Neural cell (in vitro differentiated cells): ENCODE measurements around the gene PCLAF. TPM values are rescaled to one million over a fixed set of nuclear protein-coding genes. Genes with fewer than 3 reads are reported as not detected.
"Not testable (repeated sequence)": the region's sequence is repeated elsewhere in the genome, so short reads cannot be mapped to it uniquely, and the experiment has no call there.

Source experiments
- H2AFZ ChIP-seq: fragments of 200-600, 300-800 bp; sonication (generic), shearing (Covaris generic); 2 replicates; pipeline ENCODE4 v1.6.0; 2014; ENCODE audit warnings: low read depth, mild to moderate bottlenecking, antibody characterized with exemption, low read length, moderate library complexity
- H3F3A ChIP-seq: fragments of 200-600 bp; shearing (Covaris generic); 2 replicates; pipeline ENCODE4 v1.6.1; 2016; ENCODE audit warnings: mild to moderate bottlenecking, moderate library complexity, mixed read lengths, antibody characterized with exemption, low read length; ENCODE audit not compliant: insufficient read depth, poor library complexity, severe bottlenecking
- H3K27ac ChIP-seq: fragments of 200-600, 300-800 bp; sonication (generic), shearing (Covaris generic); 2 replicates; pipeline ENCODE4 v1.5.1; 2014; ENCODE audit warnings: mild to moderate bottlenecking, low read length, moderate library complexity
- H3K27me3 ChIP-seq: fragments of 300-800, 200-600 bp; sonication (generic), shearing (Covaris generic); 2 replicates; pipeline ENCODE4 v1.6.0; 2014; ENCODE audit warnings: mild to moderate bottlenecking, low read depth, low read length, moderate library complexity; ENCODE audit not compliant: insufficient read depth
- H3K36me3 ChIP-seq: fragments of 300-800, 200-600 bp; sonication (generic), shearing (Covaris generic); 2 replicates; pipeline ENCODE4 v1.5.1; 2014; ENCODE audit warnings: mild to moderate bottlenecking, antibody characterized with exemption, low read length, moderate library complexity; ENCODE audit not compliant: insufficient read depth
- H3K4me2 ChIP-seq: fragments of 300-800, 200-600 bp; sonication (generic), shearing (Covaris generic); 2 replicates; pipeline ENCODE4 v1.6.0; 2014; ENCODE audit warnings: mild to moderate bottlenecking, low read length
- H3K4me3 ChIP-seq: fragments of 300-800, 200-600 bp; sonication (generic), shearing (Covaris generic); 2 replicates; pipeline ENCODE4 v1.5.1; 2014; ENCODE audit warnings: mild to moderate bottlenecking, low read length, moderate library complexity
- H3K79me2 ChIP-seq: fragments of 200-600 bp; shearing (Covaris generic); replicated peaks from 2 replicates; pipeline ENCODE4 v1.6.0; 2014; ENCODE audit warnings: mild to moderate bottlenecking, low read length, moderate library complexity; ENCODE audit not compliant: insufficient read depth
- H3K9ac ChIP-seq: fragments of 300-800, 200-600 bp; sonication (generic), shearing (Covaris generic); 2 replicates; pipeline ENCODE4 v1.6.1; 2016; ENCODE audit warnings: mild to moderate bottlenecking, low read length, mixed read lengths
- H3K9me2 ChIP-seq: fragments of 200-600 bp; shearing (Covaris generic); 2 replicates; pipeline ENCODE4 v1.6.1; 2016; ENCODE audit warnings: mild to moderate bottlenecking, low read length, mixed read lengths; ENCODE audit not compliant: insufficient read depth
- H3K9me3 ChIP-seq: fragments of 200-600, 300-800 bp; sonication (generic), shearing (Covaris generic); 2 replicates; pipeline ENCODE4 v1.6.1; 2016; ENCODE audit warnings: mild to moderate bottlenecking, mixed run types, low read length, moderate library complexity, mixed read lengths
- H4K20me1 ChIP-seq: fragments of 200-600 bp; shearing (Covaris generic); 2 replicates; pipeline ENCODE4 v1.6.1; 2016; ENCODE audit warnings: mild to moderate bottlenecking, mixed run types; ENCODE audit not compliant: insufficient read depth
- EP300 ChIP-seq: fragments of 450-650 bp; conservative IDR thresholded peaks from 2 replicates; pipeline ENCODE4 v1.6.1; 2014; ENCODE audit warnings: antibody characterized with exemption, mild to moderate bottlenecking, moderate library complexity; ENCODE audit not compliant: poor library complexity, severe bottlenecking
- EZH2 ChIP-seq: fragments of 200-600, 300-800 bp; shearing (Covaris generic), sonication (generic); IDR thresholded peaks from 2 replicates; pipeline ENCODE4 v1.6.1; 2014; ENCODE audit warnings: antibody characterized with exemption, low read length, borderline replicate concordance, mild to moderate bottlenecking; ENCODE audit not compliant: insufficient read depth, poor library complexity, severe bottlenecking
- MXI1 ChIP-seq: fragments of 450-650 bp; conservative IDR thresholded peaks from 2 replicates; pipeline ENCODE4 v1.6.1; 2014; ENCODE audit warnings: antibody characterized with exemption, mild to moderate bottlenecking; ENCODE audit not compliant: poor library complexity, severe bottlenecking
- POLR2AphosphoS5 ChIP-seq: IDR thresholded peaks from 2 replicates; pipeline ENCODE4 v1.6.1; 2012
- RAD21 ChIP-seq: fragments of 450-650 bp; conservative IDR thresholded peaks from 2 replicates; pipeline ENCODE4 v1.6.1; 2014; ENCODE audit warnings: antibody characterized with exemption, mild to moderate bottlenecking, moderate library complexity
- SMC3 ChIP-seq: fragments of 450-650 bp; conservative IDR thresholded peaks from 2 replicates; pipeline ENCODE4 v1.6.1; 2014; ENCODE audit warnings: antibody characterized with exemption, mild to moderate bottlenecking, moderate library complexity; ENCODE audit not compliant: poor library complexity
- TAF1 ChIP-seq: IDR thresholded peaks from 2 replicates; pipeline ENCODE4 v1.6.1; 2012; ENCODE audit warnings: low read depth
- polyA plus RNA-seq: library from polyadenylated mRNA; depleted of rRNA; stranded (reverse); fragments of >200 nt; gene quantifications from 2 replicates; pipeline ENCODE4 v1.2.3, GENCODE V29; 2014
- TF ChIP-seq, protein P1 (sequence below): fragments of 450-650 bp; IDR thresholded peaks from 2 replicates; pipeline ENCODE4 v1.5.1; 2014; ENCODE audit warnings: antibody characterized with exemption, mild to moderate bottlenecking, moderate library complexity; ENCODE audit not compliant: poor library complexity, severe bottlenecking
- TF ChIP-seq, protein P2 (sequence below): IDR thresholded peaks from 2 replicates; pipeline ENCODE4 v1.6.1; 2012; ENCODE audit warnings: borderline replicate concordance

PCLAF gene
- polyA plus RNA-seq, 1 donor from 2014 or later: 10.8 TPM

DNA sequence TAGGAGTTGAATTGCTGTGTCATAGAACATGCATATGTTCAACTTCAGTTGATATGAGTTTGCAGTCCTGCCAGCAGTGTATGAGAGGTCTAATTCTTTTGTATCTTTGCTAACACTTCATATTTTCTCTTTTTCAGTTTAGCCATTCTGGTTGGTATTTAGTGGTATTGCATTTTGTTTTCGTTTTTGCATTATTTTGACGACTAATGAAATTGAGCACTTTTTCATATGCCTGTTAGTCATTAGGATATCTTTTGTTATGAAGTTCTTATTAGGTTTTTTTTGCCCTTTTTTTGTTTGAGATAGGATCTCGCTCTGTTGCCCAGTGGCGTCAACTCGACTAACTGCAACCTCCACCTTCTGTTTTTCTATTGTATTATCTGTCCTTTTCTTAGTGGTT is 15.5 kb upstream of the PCLAF start:
- Histone ChIP-seq H3K4me2 (no peak overlapping the region), H3K4me3 (no peak overlapping the region), H3K9ac (no peak overlapping the region), H4K20me1 (no peaks in the 10 kb centered on the region), H3K9me3 (no peaks in the 10 kb centered on the region), H3F3A (no peaks in the 10 kb centered on the region), H3K9me2 (no peaks in the 10 kb centered on the region), H3K27ac (no peak overlapping the region), H3K79me2 (no peaks in the 10 kb centered on the region), H3K36me3 (peaks cover 10% of the 10 kb centered on the region), H2AFZ (no peak overlapping the region), H3K27me3 (no peaks in the 10 kb centered on the region)
- TF ChIP-seq EZH2 (no peak), RAD21 (no peak), MXI1 (no peak), TAF1 (no peak), SMC3 (no peak), EP300 (no peak), POLR2AphosphoS5 (no peak)
- TF ChIP-seq, protein P1, sequence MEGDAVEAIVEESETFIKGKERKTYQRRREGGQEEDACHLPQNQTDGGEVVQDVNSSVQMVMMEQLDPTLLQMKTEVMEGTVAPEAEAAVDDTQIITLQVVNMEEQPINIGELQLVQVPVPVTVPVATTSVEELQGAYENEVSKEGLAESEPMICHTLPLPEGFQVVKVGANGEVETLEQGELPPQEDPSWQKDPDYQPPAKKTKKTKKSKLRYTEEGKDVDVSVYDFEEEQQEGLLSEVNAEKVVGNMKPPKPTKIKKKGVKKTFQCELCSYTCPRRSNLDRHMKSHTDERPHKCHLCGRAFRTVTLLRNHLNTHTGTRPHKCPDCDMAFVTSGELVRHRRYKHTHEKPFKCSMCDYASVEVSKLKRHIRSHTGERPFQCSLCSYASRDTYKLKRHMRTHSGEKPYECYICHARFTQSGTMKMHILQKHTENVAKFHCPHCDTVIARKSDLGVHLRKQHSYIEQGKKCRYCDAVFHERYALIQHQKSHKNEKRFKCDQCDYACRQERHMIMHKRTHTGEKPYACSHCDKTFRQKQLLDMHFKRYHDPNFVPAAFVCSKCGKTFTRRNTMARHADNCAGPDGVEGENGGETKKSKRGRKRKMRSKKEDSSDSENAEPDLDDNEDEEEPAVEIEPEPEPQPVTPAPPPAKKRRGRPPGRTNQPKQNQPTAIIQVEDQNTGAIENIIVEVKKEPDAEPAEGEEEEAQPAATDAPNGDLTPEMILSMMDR: no peak
- TF ChIP-seq, protein P2, sequence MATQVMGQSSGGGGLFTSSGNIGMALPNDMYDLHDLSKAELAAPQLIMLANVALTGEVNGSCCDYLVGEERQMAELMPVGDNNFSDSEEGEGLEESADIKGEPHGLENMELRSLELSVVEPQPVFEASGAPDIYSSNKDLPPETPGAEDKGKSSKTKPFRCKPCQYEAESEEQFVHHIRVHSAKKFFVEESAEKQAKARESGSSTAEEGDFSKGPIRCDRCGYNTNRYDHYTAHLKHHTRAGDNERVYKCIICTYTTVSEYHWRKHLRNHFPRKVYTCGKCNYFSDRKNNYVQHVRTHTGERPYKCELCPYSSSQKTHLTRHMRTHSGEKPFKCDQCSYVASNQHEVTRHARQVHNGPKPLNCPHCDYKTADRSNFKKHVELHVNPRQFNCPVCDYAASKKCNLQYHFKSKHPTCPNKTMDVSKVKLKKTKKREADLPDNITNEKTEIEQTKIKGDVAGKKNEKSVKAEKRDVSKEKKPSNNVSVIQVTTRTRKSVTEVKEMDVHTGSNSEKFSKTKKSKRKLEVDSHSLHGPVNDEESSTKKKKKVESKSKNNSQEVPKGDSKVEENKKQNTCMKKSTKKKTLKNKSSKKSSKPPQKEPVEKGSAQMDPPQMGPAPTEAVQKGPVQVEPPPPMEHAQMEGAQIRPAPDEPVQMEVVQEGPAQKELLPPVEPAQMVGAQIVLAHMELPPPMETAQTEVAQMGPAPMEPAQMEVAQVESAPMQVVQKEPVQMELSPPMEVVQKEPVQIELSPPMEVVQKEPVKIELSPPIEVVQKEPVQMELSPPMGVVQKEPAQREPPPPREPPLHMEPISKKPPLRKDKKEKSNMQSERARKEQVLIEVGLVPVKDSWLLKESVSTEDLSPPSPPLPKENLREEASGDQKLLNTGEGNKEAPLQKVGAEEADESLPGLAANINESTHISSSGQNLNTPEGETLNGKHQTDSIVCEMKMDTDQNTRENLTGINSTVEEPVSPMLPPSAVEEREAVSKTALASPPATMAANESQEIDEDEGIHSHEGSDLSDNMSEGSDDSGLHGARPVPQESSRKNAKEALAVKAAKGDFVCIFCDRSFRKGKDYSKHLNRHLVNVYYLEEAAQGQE: no peak

DNA sequence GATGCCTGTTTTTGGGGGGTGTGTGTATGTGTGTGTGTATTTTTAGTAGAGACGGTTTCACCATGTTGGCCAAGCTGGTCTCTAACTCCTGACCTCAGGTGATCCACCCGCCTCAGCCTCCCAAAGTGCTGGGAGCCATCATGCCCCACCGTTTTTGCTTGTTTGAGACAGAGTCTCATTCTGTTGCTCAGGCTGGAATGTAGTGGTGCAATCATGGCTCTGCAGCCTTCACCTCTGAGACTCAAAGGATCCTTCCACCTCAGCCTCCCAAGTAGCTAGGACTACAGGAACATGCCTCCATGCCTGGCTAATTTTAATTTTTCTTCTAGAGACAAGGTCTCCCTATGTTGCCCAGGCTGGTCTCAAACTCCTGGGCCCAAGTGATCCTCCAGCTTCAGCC is 11.2 kb upstream of the PCLAF start:
- not testable (repeated sequence) for H4K20me1 ChIP-seq, H3K27me3 ChIP-seq, H3K9ac ChIP-seq

GRCh38 chr15:64389036-64389435 is 7.8 kb upstream of the PCLAF start:
- Histone ChIP-seq H3K27ac (no peak overlapping the region), H3K36me3 (no peaks in the 10 kb centered on the region), H3K9me2 (no peaks in the 10 kb centered on the region), H3K4me2 (peak overlapping the region; percentile 52), H3K4me3 (peak overlapping the region; percentile 70), H3K79me2 (peaks cover 19% of the 10 kb centered on the region), H3F3A (no peaks in the 10 kb centered on the region), H3K9me3 (no peaks in the 10 kb centered on the region), H3K9ac (no peak overlapping the region), H3K27me3 (no peaks in the 10 kb centered on the region), H2AFZ (no peak overlapping the region), H4K20me1 (no peaks in the 10 kb centered on the region)
- TF ChIP-seq MXI1: no peak
- TF ChIP-seq, protein P1: no peak
- no peak for TF ChIP-seq RAD21
- TF ChIP-seq, protein P2: no peak
- no peak for TF ChIP-seq EZH2
- no peak for TF ChIP-seq EP300
- TF ChIP-seq POLR2AphosphoS5: no peak
- no peak for TF ChIP-seq SMC3
- no peak for TF ChIP-seq TAF1

More for the DNA sequence above, 11.2 kb upstream of the PCLAF start:
- H2AFZ ChIP-seq, H3K4me3 ChIP-seq, H3K27ac ChIP-seq, H3F3A ChIP-seq, H3K36me3 ChIP-seq, H3K9me3 ChIP-seq, H3K9me2 ChIP-seq, H3K4me2 ChIP-seq: not testable (repeated sequence)
- peaks cover 19% of the 10 kb centered on the region for H3K79me2 ChIP-seq
